Tibial artery (tissue), 4 donors: ENCODE results near the gene NEK7.

Source experiments
- DNase-seq, 2 donors: peaks; one replicate each; pipeline ENCODE4 v3.0.0-alpha.2; 2019
- H3K27ac ChIP-seq, 2 donors: fragments of 200-600 bp; sonication (generic) in 1 of 2; 1 replicate in 1 of 2; 2 replicates in 1 of 2; pipeline ENCODE4 v1.5.1; 2018 to 2019; ENCODE audit warnings: mild to moderate bottlenecking in 1 of 2
- H3K27me3 ChIP-seq, 2 donors: fragments of 200-600 bp; sonication (generic) in 1 of 2; one replicate each; pipeline versions ENCODE4 v1.5.1 to v1.6.0; 2016 to 2019
- H3K36me3 ChIP-seq, 3 donors: fragments of 200-600 bp; sonication (generic) in 2 of 3; one replicate each; pipeline ENCODE4 v1.5.1; 2016 to 2019; ENCODE audit warnings: mild to moderate bottlenecking in 2 of 3
- H3K4me1 ChIP-seq, 4 donors: fragments of 200-600 bp; sonication (generic) in 2 of 4; 1 replicate in 3 of 4; 2 replicates in 1 of 4; pipeline ENCODE4 v1.5.1; 2016 to 2019
- H3K4me3 ChIP-seq, 2 donors: fragments of 200-600 bp; sonication (generic) in 1 of 2; 1 replicate in 1 of 2; 2 replicates in 1 of 2; pipeline ENCODE4 v1.5.1; 2018 to 2019; ENCODE audit warnings: mild to moderate bottlenecking in 2 of 2
- H3K9me3 ChIP-seq, 3 donors: fragments of 200-600 bp; sonication (generic) in 1 of 3; one replicate each; pipeline ENCODE4 v1.5.1; 2016 to 2019
- intact Hi-C: fragments of 100-400 bp; cut with DNase I; formaldehyde crosslinking; loops from one replicate; pipeline ENCODE4 v1.15.0; 2023; ENCODE audit warnings: low total_unique reads
- TF ChIP-seq, protein P1 (sequence below), 2 experiments: fragments of 200-600 bp in 1 of 2; fragments of 450-650 bp in 1 of 2; IDR thresholded peaks; one replicate each; pipeline ENCODE4 v1.5.1; 2017 to 2019; ENCODE audit warnings: antibody characterized with exemption in 2 of 2, mild to moderate bottlenecking in 1 of 2, moderate library complexity in 1 of 2

The NEK7 gene

DNA sequence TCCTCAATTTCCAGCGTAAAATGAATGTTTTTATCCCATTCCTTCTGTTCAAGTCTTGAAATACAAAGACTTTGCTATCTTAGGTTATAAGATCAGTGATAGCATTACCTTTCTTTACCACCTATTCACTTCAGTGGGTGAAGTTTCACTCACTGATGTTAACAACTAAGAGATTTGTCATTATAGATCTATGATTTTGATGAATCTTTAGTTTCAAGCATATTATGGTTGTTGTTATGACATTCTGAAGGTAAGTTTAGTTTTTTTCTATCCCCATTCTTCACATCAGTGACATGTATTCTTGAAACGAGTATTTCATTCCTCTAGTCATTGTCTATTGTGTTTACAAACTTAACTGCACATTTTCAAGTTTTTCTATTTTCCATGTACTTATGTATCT, 201.1 kb downstream of the NEK7 start:
- intact Hi-C loops: loop anchor here (10.0 kb wide), 1 partner anchor 273 kb away; no protein-coding TSS in a partner anchor
- H3K36me3 ChIP-seq: no peaks in the 10 kb centered on the region
- no peak overlapping the region for H3K27ac ChIP-seq
- TF ChIP-seq, protein P1, sequence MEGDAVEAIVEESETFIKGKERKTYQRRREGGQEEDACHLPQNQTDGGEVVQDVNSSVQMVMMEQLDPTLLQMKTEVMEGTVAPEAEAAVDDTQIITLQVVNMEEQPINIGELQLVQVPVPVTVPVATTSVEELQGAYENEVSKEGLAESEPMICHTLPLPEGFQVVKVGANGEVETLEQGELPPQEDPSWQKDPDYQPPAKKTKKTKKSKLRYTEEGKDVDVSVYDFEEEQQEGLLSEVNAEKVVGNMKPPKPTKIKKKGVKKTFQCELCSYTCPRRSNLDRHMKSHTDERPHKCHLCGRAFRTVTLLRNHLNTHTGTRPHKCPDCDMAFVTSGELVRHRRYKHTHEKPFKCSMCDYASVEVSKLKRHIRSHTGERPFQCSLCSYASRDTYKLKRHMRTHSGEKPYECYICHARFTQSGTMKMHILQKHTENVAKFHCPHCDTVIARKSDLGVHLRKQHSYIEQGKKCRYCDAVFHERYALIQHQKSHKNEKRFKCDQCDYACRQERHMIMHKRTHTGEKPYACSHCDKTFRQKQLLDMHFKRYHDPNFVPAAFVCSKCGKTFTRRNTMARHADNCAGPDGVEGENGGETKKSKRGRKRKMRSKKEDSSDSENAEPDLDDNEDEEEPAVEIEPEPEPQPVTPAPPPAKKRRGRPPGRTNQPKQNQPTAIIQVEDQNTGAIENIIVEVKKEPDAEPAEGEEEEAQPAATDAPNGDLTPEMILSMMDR (IDR thresholded peaks at IDR 0.05): no peak
- no peaks in the 10 kb centered on the region for H3K9me3 ChIP-seq
- H3K4me3 ChIP-seq: no peak overlapping the region
- H3K4me1 ChIP-seq: no peaks in the 10 kb centered on the region
- no peaks in the 10 kb centered on the region for H3K27me3 ChIP-seq
- DNase-seq: no peak

DNA sequence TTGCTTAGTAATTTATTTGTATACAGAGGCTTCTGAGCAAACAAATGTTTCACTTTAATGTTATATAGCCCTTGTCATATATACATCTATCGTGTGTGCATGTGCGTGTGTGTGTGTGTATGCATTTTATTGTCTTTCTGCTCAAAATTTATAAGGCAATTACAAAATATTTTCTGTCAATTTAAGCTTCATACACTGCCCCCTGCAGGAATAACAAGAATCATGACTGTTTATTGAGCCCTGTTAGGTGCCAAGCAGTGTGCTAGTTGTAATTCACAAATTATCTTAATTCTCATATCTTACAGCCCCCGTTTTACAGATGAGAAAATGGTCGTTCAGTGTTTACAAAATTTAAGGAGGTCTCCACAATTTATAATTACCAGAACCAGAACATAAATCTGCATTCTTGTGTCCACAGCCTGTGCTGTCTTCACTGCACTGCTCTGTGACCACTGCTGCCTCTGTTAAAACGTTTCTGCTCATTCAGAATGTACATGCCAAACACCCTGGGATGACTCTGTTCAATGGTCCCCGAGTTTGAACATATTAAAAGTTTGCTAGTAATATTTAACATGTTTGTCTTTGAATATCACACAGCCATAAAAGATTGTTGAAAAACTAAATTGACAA, 202.3 kb downstream of the NEK7 start:
- intact Hi-C loops: loop anchor here (10.0 kb wide), 1 partner anchor 274 kb away; no protein-coding TSS in a partner anchor

DNA sequence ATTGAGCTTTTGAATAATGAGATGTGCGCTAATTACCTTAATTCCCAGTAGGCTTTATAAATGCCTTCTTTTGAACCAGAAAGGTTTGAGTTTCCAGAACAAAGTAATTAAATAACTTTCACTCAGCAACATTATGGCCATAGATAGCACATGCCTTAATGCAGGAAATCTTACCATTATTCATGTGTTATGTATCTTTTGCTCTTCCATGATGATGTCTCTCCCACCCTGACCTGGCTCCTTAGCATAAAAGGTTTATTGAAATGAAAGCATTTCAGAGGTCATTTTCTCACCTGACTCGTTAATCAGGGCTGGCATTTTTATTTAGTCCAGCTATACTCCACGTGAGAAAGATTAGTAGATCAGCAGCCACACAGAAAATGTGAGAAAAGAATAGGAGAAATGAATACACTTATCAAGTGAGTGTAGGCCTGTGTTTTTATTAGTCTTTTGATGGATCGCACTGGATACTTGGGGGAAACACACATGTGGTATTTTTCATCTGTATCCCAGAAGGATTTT, 203.5 kb downstream of the NEK7 start:
- no peaks in the 10 kb centered on the region for H3K9me3 ChIP-seq
- no peak for DNase-seq
- no peak overlapping the region for H3K4me3 ChIP-seq
- no peaks in the 10 kb centered on the region for H3K36me3 ChIP-seq
- H3K27ac ChIP-seq: no peak overlapping the region
- no peaks in the 10 kb centered on the region for H3K27me3 ChIP-seq
- TF ChIP-seq, protein P1 (IDR thresholded peaks at IDR 0.05): no peak
- no peaks in the 10 kb centered on the region for H3K4me1 ChIP-seq
- intact Hi-C loops: no loop called here

More for the DNA sequence above, 202.3 kb downstream of the NEK7 start:
- H3K36me3 ChIP-seq: no peaks in the 10 kb centered on the region
- H3K4me3 ChIP-seq: no peak overlapping the region
- no peaks in the 10 kb centered on the region for H3K27me3 ChIP-seq
- no peak overlapping the region for H3K27ac ChIP-seq
- no peaks in the 10 kb centered on the region for H3K4me1 ChIP-seq
- TF ChIP-seq, protein P1 (IDR thresholded peaks at IDR 0.05): peak; percentile 22 to 47
- DNase-seq: no peak
- H3K9me3 ChIP-seq: no peaks in the 10 kb centered on the region

DNA sequence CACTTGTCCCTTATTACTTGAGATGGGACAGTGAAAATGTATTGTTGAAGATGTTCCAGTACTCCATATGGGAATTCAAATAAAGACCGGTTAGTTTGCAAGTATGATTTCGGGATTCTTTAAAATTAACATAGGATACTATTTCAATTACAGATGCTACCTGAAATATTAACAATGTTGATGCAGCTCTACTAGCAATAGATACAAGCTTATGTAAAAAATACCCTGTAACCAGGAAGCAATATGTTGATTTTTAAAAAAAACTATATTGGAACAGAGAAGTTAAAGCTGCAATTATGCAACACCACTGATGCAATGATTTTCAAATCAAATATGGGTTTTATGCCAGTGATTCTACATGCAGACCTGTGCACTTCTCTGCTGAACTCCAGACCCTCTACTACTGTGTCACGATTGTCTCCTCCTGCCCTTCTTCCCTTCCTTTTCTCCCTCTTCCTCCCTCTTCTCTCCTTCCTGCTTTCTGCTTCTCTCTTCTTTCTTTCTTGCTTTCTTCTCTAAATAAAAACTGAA, 204.5 kb downstream of the NEK7 start:
- no peaks in the 10 kb centered on the region for H3K27me3 ChIP-seq
- no peak for DNase-seq

DNA sequence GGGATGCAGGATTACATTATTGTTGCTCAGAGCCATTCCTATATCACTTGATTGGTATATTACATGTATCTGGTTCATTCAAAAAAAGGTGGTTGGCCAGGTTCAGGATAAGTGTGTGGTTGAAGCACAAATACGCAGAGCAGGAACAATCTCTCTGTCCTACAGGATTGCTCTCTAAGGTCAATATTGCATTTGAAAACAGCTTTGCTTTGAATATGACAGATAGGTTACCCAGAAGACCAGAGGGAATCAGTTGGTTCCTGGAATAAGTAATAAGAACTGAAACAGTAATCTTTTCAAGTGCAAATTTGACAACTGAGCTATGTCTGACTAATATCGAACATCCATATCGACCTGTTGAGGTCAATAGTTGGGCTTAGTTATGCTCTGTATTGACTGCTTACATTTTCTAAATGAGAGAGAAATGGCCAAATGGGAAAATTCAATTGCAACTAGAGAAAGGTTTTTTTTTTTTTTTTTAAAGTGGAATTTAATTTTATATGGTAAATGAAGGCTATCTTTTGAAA, 206.9 kb downstream of the NEK7 start:
- Histone ChIP-seq H3K36me3 (no peaks in the 10 kb centered on the region), H3K4me1 (no peaks in the 10 kb centered on the region), H3K9me3 (no peaks in the 10 kb centered on the region), H3K27me3 (no peaks in the 10 kb centered on the region), H3K4me3 (no peak overlapping the region), H3K27ac (no peak overlapping the region)
- intact Hi-C loops: no loop called here
- TF ChIP-seq, protein P1 (IDR thresholded peaks at IDR 0.05): no peak
- DNase-seq: no peak

More for the DNA sequence above, 204.5 kb downstream of the NEK7 start:
- no peak overlapping the region for H3K4me3 ChIP-seq
- no peaks in the 10 kb centered on the region for H3K4me1 ChIP-seq
- H3K27ac ChIP-seq: no peak overlapping the region
- no peaks in the 10 kb centered on the region for H3K9me3 ChIP-seq
- TF ChIP-seq, protein P1 (IDR thresholded peaks at IDR 0.05): no peak
- no peaks in the 10 kb centered on the region for H3K36me3 ChIP-seq
- intact Hi-C loops: no loop called here
